HepG2 (cell line): Measurements from ENCODE around the gene GFOD1. TPM values are rescaled to one million over a fixed set of nuclear protein-coding genes. Genes with fewer than 3 reads are reported as not detected.
A peak's percentile ranks its signal among the peaks of the same experiment; 100 is the strongest.

ENCODE experiments used
- CTCF ChIP-seq: sonication (generic); formaldehyde crosslinking; IDR thresholded peaks from 2 replicates; pipeline ENCODE4 v1.5.0; 2020; ENCODE audit warnings: mild to moderate bottlenecking, missing genetic modification reagents, moderate library complexity
- ESRRA ChIP-seq: sonication (generic); formaldehyde crosslinking; IDR thresholded peaks from 2 replicates; pipeline ENCODE4 v1.5.1; 2020; ENCODE audit warnings: mild to moderate bottlenecking, low read depth, missing genetic modification reagents
- FOXC1 ChIP-seq: sonication (generic); formaldehyde crosslinking; IDR thresholded peaks from 2 replicates; pipeline ENCODE4 v1.8.0; 2022; ENCODE audit warnings: mild to moderate bottlenecking, missing genetic modification reagents, borderline replicate concordance
- MAZ ChIP-seq, 2 experiments: sonication (generic) in 1 of 2; formaldehyde crosslinking in 1 of 2; IDR thresholded peaks; 2 replicates each; pipeline versions ENCODE4 v1.5.0 to v1.6.1; 2012 to 2020; ENCODE audit warnings: low read depth in 2 of 2, mild to moderate bottlenecking in 2 of 2, borderline replicate concordance in 1 of 2, improper control_type of control experiment in 1 of 2, low read length in 1 of 2, missing genetic modification reagents in 1 of 2, moderate library complexity in 1 of 2
- MED1 ChIP-seq: sonication (generic); formaldehyde crosslinking; IDR thresholded peaks from 2 replicates; pipeline ENCODE4 v1.4.0; 2020; ENCODE audit warnings: missing genetic modification reagents
- MEIS1 ChIP-seq: sonication (generic); formaldehyde crosslinking; IDR thresholded peaks from 2 replicates; pipeline ENCODE4 v1.9.0; 2021; ENCODE audit warnings: mild to moderate bottlenecking, missing genetic modification reagents, moderate library complexity, borderline replicate concordance
- MIXL1 ChIP-seq: IDR thresholded peaks from 2 replicates; pipeline ENCODE4 v1.6.1; 2016
- RBAK ChIP-seq: sonication (generic); formaldehyde crosslinking; IDR thresholded peaks from 2 replicates; pipeline ENCODE4 v1.5.1; 2020; ENCODE audit warnings: mild to moderate bottlenecking, missing genetic modification reagents
- RCOR2 ChIP-seq: IDR thresholded peaks from 2 replicates; pipeline ENCODE4 v1.6.1; 2016; ENCODE audit warnings: missing biosample characterization, missing genetic modification reagents
- SAP130 ChIP-seq: IDR thresholded peaks from 2 replicates; pipeline ENCODE4 v1.6.1; 2016; ENCODE audit warnings: low read depth
- SOX5 ChIP-seq: IDR thresholded peaks from 2 replicates; pipeline ENCODE4 v1.6.1; 2016; ENCODE audit warnings: borderline replicate concordance
- TAF1 ChIP-seq: sonication (generic); formaldehyde crosslinking; IDR thresholded peaks from 2 replicates; pipeline ENCODE4 v1.4.0; 2020; ENCODE audit warnings: missing genetic modification reagents
- TOPORS ChIP-seq: sonication (generic); formaldehyde crosslinking; IDR thresholded peaks from 2 replicates; pipeline ENCODE4 v1.8.0; 2023; ENCODE audit warnings: mild to moderate bottlenecking, missing genetic modification reagents
- ZNF256 ChIP-seq: sonication (generic); formaldehyde crosslinking; conservative IDR thresholded peaks from 2 replicates; pipeline ENCODE4 v1.4.0; 2020; ENCODE audit warnings: missing genetic modification reagents
- ZNF605 ChIP-seq: sonication (generic); formaldehyde crosslinking; IDR thresholded peaks from 2 replicates; pipeline ENCODE4 v1.8.0; 2022; ENCODE audit warnings: mild to moderate bottlenecking, missing genetic modification reagents
- polyA plus RNA-seq, 8 experiments: library from polyadenylated mRNA; depleted of rRNA in 3 of 8; stranded (reverse) in 7 of 8; unstranded in 1 of 8; fragments of >200 nt; fragmentation: Illumina TruSeq in 4 of 8; extraction: Trizol in 4 of 8; gene quantifications; 2 replicates each; pipeline versions ENCODE4 v1.2.1 to v1.2.3, GENCODE V29; 2011 to 2016; ENCODE audit warnings: low read depth in 4 of 8, missing spikeins in 1 of 8, mixed read lengths in 1 of 8; ENCODE audit not compliant: insufficient read depth in 1 of 8
- total RNA-seq, 5 experiments: library from RNA; depleted of rRNA; stranded (reverse); fragments of >200 nt; fragmentation: Illumina TruSeq; extraction: Trizol; gene quantifications; 2 replicates each; pipeline ENCODE4 v1.2.3, GENCODE V29; 2016; ENCODE audit warnings: low read depth in 1 of 5
- TF ChIP-seq, protein P1 (sequence below): sonication (generic); formaldehyde crosslinking; IDR thresholded peaks from 2 replicates; pipeline ENCODE4 v1.5.0; 2020; ENCODE audit warnings: mild to moderate bottlenecking, missing genetic modification reagents, borderline replicate concordance
- TF ChIP-seq, protein P2 (sequence below): sonication (generic); formaldehyde crosslinking; IDR thresholded peaks from 2 replicates; pipeline ENCODE4 v1.9.0; 2022; ENCODE audit warnings: low read depth, missing genetic modification reagents
- TF ChIP-seq, protein P3 (sequence below): sonication (generic); formaldehyde crosslinking; IDR thresholded peaks from 2 replicates; pipeline ENCODE4 v1.4.0; 2020; ENCODE audit warnings: missing genetic modification reagents

GFOD1 gene
- total and polyA plus RNA-seq, 2 of the 13 experiments (the other 11 are each of a cell fraction or from before 2014, with no cell fraction given): 1.9 to 6.4 TPM

DNA sequence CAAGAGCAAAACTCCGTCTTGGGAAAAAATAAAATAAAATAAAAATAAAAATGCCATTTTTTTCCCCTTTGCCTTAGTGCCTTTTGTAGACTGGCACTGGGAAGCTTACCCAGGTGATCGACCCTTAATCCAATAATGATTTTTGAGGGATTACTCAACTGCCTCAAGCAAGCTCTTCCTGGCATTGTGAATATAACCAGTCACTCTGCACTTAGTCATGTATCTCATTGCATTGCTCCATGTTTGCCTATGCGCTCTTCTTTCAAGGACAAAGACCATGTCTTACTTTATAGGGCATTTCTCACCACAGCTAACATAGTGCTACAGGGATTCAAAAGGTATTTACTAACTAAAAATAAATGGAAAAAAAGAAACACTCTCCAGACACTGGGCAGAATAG lies 13.0 kb downstream of the GFOD1 start (continued):
- no peak for TF ChIP-seq CTCF (CRISPR knock-in tag)
- TF ChIP-seq TOPORS: no peak
- TF ChIP-seq MEIS1 (CRISPR knock-in tag): no peak
- 0 out of 2 replicates have a peak, but pooled peaks have one; percentile 34 for TF ChIP-seq RCOR2 (CRISPR knock-in tag)
- 0 out of 2 replicates have a peak, but pooled peaks have one; percentile 22 for TF ChIP-seq MIXL1 (CRISPR knock-in tag)
- TF ChIP-seq TAF1 (CRISPR knock-in tag): no peak
- TF ChIP-seq RBAK (CRISPR knock-in tag): no peak
- no peak for TF ChIP-seq MAZ (IDR thresholded peaks at IDR 0.05; ENCODE audit: borderline replicate concordance, low read depth, low read length)
- no peak for TF ChIP-seq MAZ (CRISPR knock-in tag; IDR thresholded peaks at IDR 0.05; ENCODE audit: low read depth)
- TF ChIP-seq FOXC1 (CRISPR knock-in tag): no peak
- 0 out of 2 replicates have a peak, but pooled peaks have one; percentile 35 for TF ChIP-seq MED1
- TF ChIP-seq, protein P1, sequence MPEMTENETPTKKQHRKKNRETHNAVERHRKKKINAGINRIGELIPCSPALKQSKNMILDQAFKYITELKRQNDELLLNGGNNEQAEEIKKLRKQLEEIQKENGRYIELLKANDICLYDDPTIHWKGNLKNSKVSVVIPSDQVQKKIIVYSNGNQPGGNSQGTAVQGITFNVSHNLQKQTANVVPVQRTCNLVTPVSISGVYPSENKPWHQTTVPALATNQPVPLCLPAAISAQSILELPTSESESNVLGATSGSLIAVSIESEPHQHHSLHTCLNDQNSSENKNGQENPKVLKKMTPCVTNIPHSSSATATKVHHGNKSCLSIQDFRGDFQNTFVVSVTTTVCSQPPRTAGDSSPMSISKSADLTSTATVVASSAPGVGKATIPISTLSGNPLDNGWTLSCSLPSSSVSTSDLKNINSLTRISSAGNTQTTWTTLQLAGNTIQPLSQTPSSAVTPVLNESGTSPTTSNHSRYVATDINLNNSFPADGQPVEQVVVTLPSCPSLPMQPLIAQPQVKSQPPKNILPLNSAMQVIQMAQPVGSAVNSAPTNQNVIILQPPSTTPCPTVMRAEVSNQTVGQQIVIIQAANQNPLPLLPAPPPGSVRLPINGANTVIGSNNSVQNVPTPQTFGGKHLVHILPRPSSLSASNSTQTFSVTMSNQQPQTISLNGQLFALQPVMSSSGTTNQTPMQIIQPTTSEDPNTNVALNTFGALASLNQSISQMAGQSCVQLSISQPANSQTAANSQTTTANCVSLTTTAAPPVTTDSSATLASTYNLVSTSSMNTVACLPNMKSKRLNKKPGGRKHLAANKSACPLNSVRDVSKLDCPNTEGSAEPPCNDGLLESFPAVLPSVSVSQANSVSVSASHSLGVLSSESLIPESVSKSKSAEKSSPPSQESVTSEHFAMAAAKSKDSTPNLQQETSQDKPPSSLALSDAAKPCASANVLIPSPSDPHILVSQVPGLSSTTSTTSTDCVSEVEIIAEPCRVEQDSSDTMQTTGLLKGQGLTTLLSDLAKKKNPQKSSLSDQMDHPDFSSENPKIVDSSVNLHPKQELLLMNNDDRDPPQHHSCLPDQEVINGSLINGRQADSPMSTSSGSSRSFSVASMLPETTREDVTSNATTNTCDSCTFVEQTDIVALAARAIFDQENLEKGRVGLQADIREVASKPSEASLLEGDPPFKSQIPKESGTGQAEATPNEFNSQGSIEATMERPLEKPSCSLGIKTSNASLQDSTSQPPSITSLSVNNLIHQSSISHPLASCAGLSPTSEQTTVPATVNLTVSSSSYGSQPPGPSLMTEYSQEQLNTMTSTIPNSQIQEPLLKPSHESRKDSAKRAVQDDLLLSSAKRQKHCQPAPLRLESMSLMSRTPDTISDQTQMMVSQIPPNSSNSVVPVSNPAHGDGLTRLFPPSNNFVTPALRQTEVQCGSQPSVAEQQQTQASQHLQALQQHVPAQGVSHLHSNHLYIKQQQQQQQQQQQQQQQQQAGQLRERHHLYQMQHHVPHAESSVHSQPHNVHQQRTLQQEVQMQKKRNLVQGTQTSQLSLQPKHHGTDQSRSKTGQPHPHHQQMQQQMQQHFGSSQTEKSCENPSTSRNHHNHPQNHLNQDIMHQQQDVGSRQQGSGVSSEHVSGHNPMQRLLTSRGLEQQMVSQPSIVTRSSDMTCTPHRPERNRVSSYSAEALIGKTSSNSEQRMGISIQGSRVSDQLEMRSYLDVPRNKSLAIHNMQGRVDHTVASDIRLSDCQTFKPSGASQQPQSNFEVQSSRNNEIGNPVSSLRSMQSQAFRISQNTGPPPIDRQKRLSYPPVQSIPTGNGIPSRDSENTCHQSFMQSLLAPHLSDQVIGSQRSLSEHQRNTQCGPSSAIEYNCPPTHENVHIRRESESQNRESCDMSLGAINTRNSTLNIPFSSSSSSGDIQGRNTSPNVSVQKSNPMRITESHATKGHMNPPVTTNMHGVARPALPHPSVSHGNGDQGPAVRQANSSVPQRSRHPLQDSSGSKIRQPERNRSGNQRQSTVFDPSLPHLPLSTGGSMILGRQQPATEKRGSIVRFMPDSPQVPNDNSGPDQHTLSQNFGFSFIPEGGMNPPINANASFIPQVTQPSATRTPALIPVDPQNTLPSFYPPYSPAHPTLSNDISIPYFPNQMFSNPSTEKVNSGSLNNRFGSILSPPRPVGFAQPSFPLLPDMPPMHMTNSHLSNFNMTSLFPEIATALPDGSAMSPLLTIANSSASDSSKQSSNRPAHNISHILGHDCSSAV (CRISPR knock-in tag): no peak
- TF ChIP-seq, protein P2, sequence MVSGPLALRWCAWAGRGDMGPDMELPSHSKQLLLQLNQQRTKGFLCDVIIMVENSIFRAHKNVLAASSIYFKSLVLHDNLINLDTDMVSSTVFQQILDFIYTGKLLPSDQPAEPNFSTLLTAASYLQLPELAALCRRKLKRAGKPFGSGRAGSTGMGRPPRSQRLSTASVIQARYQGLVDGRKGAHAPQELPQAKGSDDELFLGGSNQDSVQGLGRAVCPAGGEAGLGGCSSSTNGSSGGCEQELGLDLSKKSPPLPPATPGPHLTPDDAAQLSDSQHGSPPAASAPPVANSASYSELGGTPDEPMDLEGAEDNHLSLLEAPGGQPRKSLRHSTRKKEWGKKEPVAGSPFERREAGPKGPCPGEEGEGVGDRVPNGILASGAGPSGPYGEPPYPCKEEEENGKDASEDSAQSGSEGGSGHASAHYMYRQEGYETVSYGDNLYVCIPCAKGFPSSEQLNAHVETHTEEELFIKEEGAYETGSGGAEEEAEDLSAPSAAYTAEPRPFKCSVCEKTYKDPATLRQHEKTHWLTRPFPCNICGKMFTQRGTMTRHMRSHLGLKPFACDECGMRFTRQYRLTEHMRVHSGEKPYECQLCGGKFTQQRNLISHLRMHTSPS (CRISPR knock-in tag): 0 out of 2 replicates have a peak, but pooled peaks have one; percentile 41
- no peak for TF ChIP-seq ESRRA
- no peak for TF ChIP-seq ZNF256 (CRISPR knock-in tag)
- TF ChIP-seq SOX5 (CRISPR knock-in tag): peak; percentile 36; the same call in 1 of the 2 replicates
- TF ChIP-seq ZNF605 (CRISPR knock-in tag): no peak
- TF ChIP-seq, protein P3, sequence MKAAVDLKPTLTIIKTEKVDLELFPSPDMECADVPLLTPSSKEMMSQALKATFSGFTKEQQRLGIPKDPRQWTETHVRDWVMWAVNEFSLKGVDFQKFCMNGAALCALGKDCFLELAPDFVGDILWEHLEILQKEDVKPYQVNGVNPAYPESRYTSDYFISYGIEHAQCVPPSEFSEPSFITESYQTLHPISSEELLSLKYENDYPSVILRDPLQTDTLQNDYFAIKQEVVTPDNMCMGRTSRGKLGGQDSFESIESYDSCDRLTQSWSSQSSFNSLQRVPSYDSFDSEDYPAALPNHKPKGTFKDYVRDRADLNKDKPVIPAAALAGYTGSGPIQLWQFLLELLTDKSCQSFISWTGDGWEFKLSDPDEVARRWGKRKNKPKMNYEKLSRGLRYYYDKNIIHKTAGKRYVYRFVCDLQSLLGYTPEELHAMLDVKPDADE (CRISPR knock-in tag): no peak
- peak; percentile 37 for TF ChIP-seq SAP130 (CRISPR knock-in tag)
